ENCODE data around the gene MAK.
"Not testable (repeated sequence)": the region's sequence is repeated elsewhere in the genome, so short reads cannot be mapped to it uniquely, and the experiment has no call there.

Gene MAK

GRCh38 chr6:10792101-10792500 lies 46.2 kb downstream of the MAK start:
- FAIRE-seq: no peak
- no peak for DNase-seq (ENCODE audit: low spot score)

GRCh38 chr6:10791673-10792072 lies 46.7 kb downstream of the MAK start:
- no peak for DNase-seq (ENCODE audit: low spot score)
- no peak for FAIRE-seq

GRCh38 chr6:10779076-10779475 lies 59.3 kb downstream of the MAK start:
- no peak for FAIRE-seq
- DNase-seq (ENCODE audit: low spot score): no peak

- FAIRE-seq: no peak
- no peak for DNase-seq (ENCODE audit: low spot score)
Observed at GRCh38 chr6:10778230-10778629, 60.1 kb downstream of the MAK start.

- DNase-seq (ENCODE audit: low spot score) (no peak), FAIRE-seq (no peak)
Observed at GRCh38 chr6:10771371-10771894, 66.9 kb downstream of the MAK start.

- DNase-seq (ENCODE audit: low spot score) (no peak), FAIRE-seq (no peak)
Observed at GRCh38 chr6:10769419-10769818, 68.9 kb downstream of the MAK start.

GRCh38 chr6:10763006-10763405 lies 75.3 kb downstream of the MAK start:
- FAIRE-seq (no peak), DNase-seq (ENCODE audit: low spot score) (no peak)

- DNase-seq (ENCODE audit: low spot score) (peak; percentile 78), FAIRE-seq (no peak)
Observed at GRCh38 chr6:10759884-10760329, 78.4 kb downstream of the MAK start.

- peak; percentile 56 for DNase-seq (ENCODE audit: low spot score)
- FAIRE-seq: no peak
Observed at GRCh38 chr6:10759312-10759839, 79.0 kb downstream of the MAK start.

GRCh38 chr6:10756085-10756484 lies 82.3 kb downstream of the MAK start:
- FAIRE-seq (no peak), DNase-seq (ENCODE audit: low spot score) (no peak)

- DNase-seq (ENCODE audit: low spot score); FAIRE-seq: not testable (repeated sequence)
Observed at GRCh38 chr6:10751757-10752156, 86.6 kb downstream of the MAK start.

GRCh38 chr6:10750568-10750967 lies 87.8 kb downstream of the MAK start:
- FAIRE-seq; DNase-seq (ENCODE audit: low spot score): not testable (repeated sequence)

GRCh38 chr6:10749734-10750133 lies 88.6 kb downstream of the MAK start:
- FAIRE-seq: no peak
- no peak for DNase-seq (ENCODE audit: low spot score)

GRCh38 chr6:10747251-10747972 lies 90.9 kb downstream of the MAK start, which contains the start of gene TMEM14B:
TSS of gene TMEM14B (plus strand) at chr6:10747805. CDS start at chr6:10749246, 1,441 bp downstream.
- FAIRE-seq (no peak), DNase-seq (ENCODE audit: low spot score) (peak; percentile 98)

GRCh38 chr6:10746915-10747250 lies 91.5 kb downstream of the MAK start:
- FAIRE-seq: no peak
- no peak for DNase-seq (ENCODE audit: low spot score)

GRCh38 chr6:10745116-10745515 lies 93.2 kb downstream of the MAK start:
- FAIRE-seq: no peak
- no peak for DNase-seq (ENCODE audit: low spot score)

GRCh38 chr6:10743515-10743914 lies 94.8 kb downstream of the MAK start:
- FAIRE-seq (no peak), DNase-seq (ENCODE audit: low spot score) (no peak)

- no peak for DNase-seq (ENCODE audit: low spot score)
Observed at GRCh38 chr6:10742251-10742650, 96.1 kb downstream of the MAK start.

GRCh38 chr6:10741643-10742042 lies 96.7 kb downstream of the MAK start:
- FAIRE-seq; DNase-seq (ENCODE audit: low spot score): not testable (repeated sequence)

More at GRCh38 chr6:10742251-10742650, 96.1 kb downstream of the MAK start:
- FAIRE-seq: no peak

GRCh38 chr6:10740061-10740460 lies 98.3 kb downstream of the MAK start:
- no peak for DNase-seq (ENCODE audit: low spot score)
- no peak for FAIRE-seq

GRCh38 chr6:10736731-10737130 lies 101.6 kb downstream of the MAK start:
- FAIRE-seq (no peak), DNase-seq (ENCODE audit: low spot score) (no peak)

GRCh38 chr6:10733863-10734262 lies 104.5 kb downstream of the MAK start:
- no peak for FAIRE-seq
- no peak for DNase-seq (ENCODE audit: low spot score)

GRCh38 chr6:10733151-10733715 lies 105.1 kb downstream of the MAK start:
- FAIRE-seq: no peak
- DNase-seq (ENCODE audit: low spot score): no peak
